IPS-18a (cell line): ENCODE measurements around the gene CCR3.

Source experiments
- H3K27ac ChIP-seq: one replicate; pipeline ENCODE4 v1.5.1; 2013; ENCODE audit warnings: low read length
- H3K27me3 ChIP-seq: one replicate; pipeline ENCODE4 v1.6.1; 2013; ENCODE audit warnings: mild to moderate bottlenecking, low read length; ENCODE audit not compliant: control insufficient read depth, insufficient read depth
- H3K36me3 ChIP-seq: one replicate; pipeline ENCODE4 v1.6.1; 2013; ENCODE audit warnings: low read depth, low read length; ENCODE audit not compliant: control insufficient read depth
- H3K4me1 ChIP-seq: one replicate; pipeline ENCODE4 v1.6.1; 2013; ENCODE audit warnings: low read depth, low read length; ENCODE audit not compliant: control insufficient read depth
- H3K4me3 ChIP-seq: one replicate; pipeline ENCODE4 v1.5.1; 2013; ENCODE audit warnings: low read length
- H3K9ac ChIP-seq: one replicate; pipeline ENCODE4 v1.6.1; 2013; ENCODE audit warnings: mild to moderate bottlenecking, low read length, moderate library complexity
- H3K9me3 ChIP-seq: one replicate; pipeline ENCODE4 v1.6.1; 2013; ENCODE audit warnings: low read depth, low read length; ENCODE audit not compliant: control insufficient read depth

The CCR3 gene

GRCh38 chr3:46304739-46305138, 62.5 kb downstream of the CCR3 start:
- Histone ChIP-seq H3K36me3 (no peaks in the 10 kb centered on the region), H3K9ac (no peak overlapping the region), H3K9me3 (no peaks in the 10 kb centered on the region), H3K4me3 (no peak overlapping the region), H3K27me3 (no peaks in the 10 kb centered on the region), H3K27ac (no peak overlapping the region), H3K4me1 (no peaks in the 10 kb centered on the region)

- Histone ChIP-seq H3K9me3 (no peaks in the 10 kb centered on the region), H3K27ac (no peak overlapping the region), H3K36me3 (no peaks in the 10 kb centered on the region), H3K27me3 (no peaks in the 10 kb centered on the region), H3K4me3 (no peak overlapping the region), H3K4me1 (peaks cover 6% of the 10 kb centered on the region), H3K9ac (no peak overlapping the region)
Measured at GRCh38 chr3:46312991-46313390, 70.7 kb downstream of the CCR3 start.

GRCh38 chr3:46314517-46314916, 72.3 kb downstream of the CCR3 start:
- Histone ChIP-seq H3K4me3 (no peak overlapping the region), H3K27me3 (no peaks in the 10 kb centered on the region), H3K36me3 (no peaks in the 10 kb centered on the region), H3K9me3 (no peaks in the 10 kb centered on the region), H3K4me1 (peaks cover 6% of the 10 kb centered on the region), H3K27ac (no peak overlapping the region), H3K9ac (no peak overlapping the region)

- Histone ChIP-seq H3K9me3 (no peaks in the 10 kb centered on the region), H3K4me1 (peaks cover 3% of the 10 kb centered on the region), H3K36me3 (no peaks in the 10 kb centered on the region), H3K27me3 (no peaks in the 10 kb centered on the region), H3K9ac (no peak overlapping the region), H3K4me3 (no peak overlapping the region), H3K27ac (no peak overlapping the region)
Measured at GRCh38 chr3:46316206-46316605, 73.9 kb downstream of the CCR3 start.
